GM21390 (cell line): ENCODE results near the gene TATDN2.
"Not testable (repeated sequence)": the region's sequence is repeated elsewhere in the genome, so short reads cannot be mapped to it uniquely, and the experiment has no call there.

Experiments
- ATAC-seq: cut with Tn5 transposase; IDR thresholded peaks from one replicate; pipeline ENCODE4 v1.9.1; 2021; ENCODE audit not compliant: unreplicated experiment

Gene TATDN2

GRCh38 chr3:10289787-10290355 is 41.6 kb downstream of the TATDN2 start:
- no peak for ATAC-seq

DNA sequence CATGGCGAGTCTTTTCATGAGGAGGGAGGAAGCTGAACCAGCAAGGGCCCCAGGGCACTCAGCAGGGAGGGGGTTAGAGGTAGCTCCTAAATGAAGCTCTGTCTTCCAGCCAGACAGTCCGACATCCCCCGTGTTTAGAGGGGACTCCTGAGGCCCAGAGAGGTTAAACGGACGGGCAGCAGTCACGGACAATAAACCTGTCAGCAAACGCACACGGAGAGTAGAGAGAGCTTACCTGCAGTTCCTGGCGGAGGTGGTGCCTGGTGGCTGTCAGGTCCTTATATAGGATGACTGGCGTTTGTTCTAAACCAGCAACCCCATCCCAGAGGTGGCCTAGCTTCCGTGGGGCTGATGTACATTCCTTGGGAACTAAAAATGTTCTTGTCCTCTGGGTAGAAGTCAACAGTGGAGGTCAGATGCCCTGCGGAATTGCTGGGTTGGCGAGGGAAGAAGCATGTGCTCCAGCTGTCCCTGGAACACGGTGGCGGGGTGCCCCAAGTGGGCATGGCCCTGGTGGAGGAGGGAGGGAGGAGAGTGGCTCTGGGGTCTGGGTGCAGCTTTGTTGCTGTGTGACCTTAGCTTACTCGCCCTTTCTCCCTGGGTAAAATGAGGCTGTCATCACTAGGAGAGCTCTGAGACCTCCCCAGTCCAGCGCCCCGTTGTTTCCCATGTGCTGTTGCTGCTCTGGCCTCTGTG is 42.4 kb downstream of the TATDN2 start:
- ATAC-seq = no peak

GRCh38 chr3:10291641-10292040 is 43.4 kb downstream of the TATDN2 start:
- no peak for ATAC-seq

DNA sequence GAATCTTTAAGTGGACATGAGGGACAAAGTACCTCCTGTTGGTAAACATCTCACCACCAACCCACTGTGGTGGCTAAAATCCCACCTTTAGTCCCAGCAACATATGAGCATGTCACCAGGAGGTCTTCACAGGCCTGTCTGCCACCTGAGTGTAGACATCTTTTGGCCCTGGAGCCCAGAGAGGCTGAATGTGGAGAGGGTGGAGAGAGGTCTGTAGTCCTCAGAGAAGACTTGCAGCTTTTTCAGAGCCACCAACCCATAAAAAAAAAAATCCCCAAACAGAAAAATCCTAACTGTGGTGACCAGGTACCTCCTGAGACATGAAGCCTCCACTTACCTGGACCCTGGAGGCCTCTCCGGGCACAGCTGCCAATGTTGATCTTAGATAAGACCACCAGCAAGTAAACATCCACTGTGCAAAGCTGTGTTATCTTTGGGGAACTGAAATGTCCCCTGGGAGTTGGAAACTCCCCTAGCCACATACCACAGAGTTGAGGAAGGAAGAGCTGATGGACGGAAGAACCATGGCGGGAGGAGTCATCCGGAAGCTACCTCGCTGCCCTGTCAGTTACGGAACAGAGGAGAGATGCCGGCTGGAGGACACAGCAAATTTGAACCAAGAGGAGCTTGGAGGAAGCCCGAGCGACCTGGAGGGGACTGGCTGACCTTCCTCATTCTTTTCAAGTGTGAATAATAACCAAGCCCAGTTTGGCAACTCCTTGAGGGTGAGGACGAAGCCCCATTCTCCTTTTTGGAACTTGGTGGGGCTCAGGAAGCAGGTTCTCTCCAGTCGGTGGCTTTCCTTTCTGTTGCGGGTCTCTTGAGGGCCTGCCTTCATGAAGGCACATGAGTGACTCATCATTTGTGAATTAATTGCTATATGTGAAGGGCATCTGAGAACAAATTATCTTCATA is 44.5 kb downstream of the TATDN2 start, which contains the start of gene GHRL:
Gene GHRL (minus strand): TSS at position 443 of the 915 bp plus-strand sequence. CDS start 2,767 bp downstream, outside the sequence.
- peak; percentile 67 for ATAC-seq

DNA sequence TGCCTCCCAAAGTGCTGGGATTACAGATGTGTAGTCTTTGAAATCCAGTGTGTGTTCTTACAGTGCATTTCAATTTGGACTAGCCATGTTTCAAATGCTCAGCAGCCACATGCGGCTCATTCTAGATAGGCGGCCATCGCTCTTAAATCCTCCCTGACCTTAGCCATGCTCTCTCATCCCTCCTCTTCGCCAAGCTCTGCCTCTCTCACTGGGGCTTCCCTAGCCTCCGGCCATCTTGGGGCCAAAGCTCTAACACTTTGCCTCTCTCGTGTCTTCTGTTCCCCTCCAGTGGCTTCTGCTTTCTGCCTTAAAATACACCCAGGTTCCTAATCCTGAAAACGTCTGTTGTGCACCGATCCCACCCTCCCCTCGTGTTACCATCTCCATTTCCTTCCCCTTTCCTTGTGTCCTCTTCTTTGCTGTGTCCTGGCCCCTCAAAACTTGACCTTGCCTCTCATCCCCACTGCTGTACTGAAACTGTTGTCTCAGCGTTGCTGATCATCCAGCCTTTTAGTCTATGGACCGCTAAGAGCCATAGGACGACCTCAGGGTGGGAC is 45.8 kb downstream of the TATDN2 start:
- ATAC-seq = no peak

- ATAC-seq = not testable (repeated sequence)
Measured at GRCh38 chr3:10298064-10298463, 49.8 kb downstream of the TATDN2 start.

- ATAC-seq = no peak
Measured at GRCh38 chr3:10299175-10299574, 50.9 kb downstream of the TATDN2 start.

GRCh38 chr3:10299679-10300078 is 51.4 kb downstream of the TATDN2 start:
- ATAC-seq = no peak

- no peak for ATAC-seq
Measured at GRCh38 chr3:10300087-10300486, 51.8 kb downstream of the TATDN2 start.

DNA sequence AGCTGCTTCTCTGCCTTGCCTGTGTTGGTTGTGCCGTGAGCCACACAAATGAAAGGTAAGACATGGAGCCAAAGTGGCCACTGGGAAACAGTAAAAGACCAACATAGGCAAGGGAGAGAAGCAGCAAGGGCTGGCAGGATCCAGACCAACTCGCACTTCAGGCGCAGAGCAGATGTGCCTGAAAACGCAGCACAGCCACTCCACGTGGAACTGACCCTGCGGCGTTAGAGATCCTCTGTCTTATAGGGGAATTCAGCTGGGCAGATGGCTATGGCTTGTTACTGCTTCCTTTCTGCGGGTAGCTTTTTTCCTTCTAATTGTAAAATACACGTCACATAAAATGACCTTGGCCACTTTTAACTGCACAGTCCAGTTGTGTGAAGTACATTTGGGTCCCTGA is 54.8 kb downstream of the TATDN2 start:
- ATAC-seq = no peak

DNA sequence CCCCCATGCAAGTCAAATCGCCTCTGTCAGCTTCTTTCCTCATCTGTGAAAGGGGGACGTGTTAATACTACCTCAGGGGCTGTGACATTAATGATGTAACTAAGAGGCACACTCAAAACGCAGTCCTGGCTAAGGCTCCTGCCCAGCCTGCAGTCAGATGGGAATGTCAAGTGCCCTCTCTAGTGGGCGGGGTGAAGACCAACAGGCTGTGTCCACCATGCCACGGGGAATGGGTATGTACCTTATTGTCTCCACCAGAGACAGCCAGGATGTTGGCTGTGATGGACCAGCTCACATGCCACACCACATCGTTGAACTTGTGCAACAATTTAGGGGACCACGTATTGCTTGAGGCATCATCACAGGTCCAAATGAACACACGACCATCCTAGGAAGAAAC is 55.5 kb downstream of the TATDN2 start:
- no peak for ATAC-seq

DNA sequence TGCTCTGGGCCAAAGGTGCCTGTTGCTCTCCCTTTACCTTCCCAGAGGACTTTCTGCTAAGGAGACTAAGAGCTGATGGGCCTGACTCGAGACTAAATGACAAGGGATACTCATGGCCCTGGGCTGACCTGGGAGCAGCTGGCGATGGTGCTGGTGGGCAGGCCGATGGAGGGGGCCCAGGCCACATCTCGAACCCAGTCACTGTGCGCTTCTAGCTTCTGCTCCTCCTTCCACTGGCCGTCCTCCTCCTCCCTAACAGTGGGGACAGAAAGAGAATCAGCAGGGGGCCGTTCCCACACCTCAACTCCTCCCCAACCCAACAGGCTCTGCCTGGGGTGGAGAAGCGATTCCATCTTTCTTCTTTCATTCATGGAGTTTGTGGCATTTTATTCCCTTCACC is 56.6 kb downstream of the TATDN2 start:
- no peak for ATAC-seq

GRCh38 chr3:10305331-10305902 is 57.2 kb downstream of the TATDN2 start:
- no peak for ATAC-seq

- no peak for ATAC-seq
Measured at GRCh38 chr3:10306156-10306555, 57.9 kb downstream of the TATDN2 start.

GRCh38 chr3:10308678-10309077 is 60.4 kb downstream of the TATDN2 start:
- no peak for ATAC-seq

DNA sequence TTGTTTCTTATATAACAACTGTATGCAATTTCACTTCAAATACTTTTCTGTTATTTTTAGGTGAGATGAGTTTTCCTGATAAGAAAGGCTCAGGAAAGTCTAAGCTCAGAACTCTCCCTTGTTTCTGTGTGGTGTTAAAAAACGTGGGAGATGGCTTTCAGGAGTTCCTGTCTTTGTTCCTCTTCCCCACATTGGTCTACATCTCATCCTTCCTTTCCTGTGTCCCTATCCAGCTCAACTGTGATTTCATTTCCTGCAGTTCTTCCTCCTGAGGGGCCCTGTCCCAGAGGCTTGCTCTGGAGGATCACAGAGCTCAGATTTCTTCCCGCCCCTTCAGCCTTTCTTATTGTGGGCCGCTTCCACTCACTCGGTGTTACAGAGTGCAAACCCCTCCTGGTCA is 61.5 kb downstream of the TATDN2 start:
- ATAC-seq = no peak

DNA sequence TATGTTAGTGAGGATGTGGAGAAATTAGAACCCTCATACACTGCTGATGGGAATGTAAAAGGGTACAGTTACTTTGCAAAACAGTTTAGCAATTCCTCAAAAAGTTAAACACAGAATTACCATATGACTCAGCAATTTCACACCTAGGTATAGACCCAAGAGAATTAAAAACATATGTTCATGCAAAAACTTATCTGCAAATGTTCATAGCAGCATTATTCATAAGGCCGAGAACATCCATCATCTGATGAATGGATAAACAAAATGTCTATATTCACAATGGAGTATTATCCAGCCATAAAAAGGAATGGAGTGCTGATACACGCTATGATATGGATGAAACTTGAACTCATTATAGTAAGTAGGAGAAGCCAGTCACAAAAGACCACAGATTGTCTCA is 62.3 kb downstream of the TATDN2 start:
- no peak for ATAC-seq

DNA sequence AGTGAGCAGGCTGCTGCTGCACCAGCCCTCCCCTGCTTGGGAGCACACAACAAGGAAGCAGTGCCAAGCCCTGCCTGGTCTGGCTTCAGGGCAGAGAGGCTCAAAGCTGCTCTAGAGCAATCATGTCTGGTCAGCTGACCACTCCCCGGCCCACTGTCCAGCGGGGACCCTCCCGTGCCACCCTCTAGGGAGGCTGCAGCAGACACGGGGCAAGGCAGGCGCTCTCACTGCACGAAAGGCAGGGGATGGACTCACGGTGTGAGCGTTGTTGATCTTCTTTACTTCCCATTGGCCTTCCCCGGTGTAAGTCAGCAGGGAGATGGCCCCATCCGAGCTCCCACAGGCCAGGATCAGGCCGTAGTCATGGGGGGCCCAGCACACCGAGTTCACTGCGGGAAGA is 63.5 kb downstream of the TATDN2 start:
- ATAC-seq = no peak

GRCh38 chr3:10312391-10312790 is 64.1 kb downstream of the TATDN2 start:
- ATAC-seq = no peak

DNA sequence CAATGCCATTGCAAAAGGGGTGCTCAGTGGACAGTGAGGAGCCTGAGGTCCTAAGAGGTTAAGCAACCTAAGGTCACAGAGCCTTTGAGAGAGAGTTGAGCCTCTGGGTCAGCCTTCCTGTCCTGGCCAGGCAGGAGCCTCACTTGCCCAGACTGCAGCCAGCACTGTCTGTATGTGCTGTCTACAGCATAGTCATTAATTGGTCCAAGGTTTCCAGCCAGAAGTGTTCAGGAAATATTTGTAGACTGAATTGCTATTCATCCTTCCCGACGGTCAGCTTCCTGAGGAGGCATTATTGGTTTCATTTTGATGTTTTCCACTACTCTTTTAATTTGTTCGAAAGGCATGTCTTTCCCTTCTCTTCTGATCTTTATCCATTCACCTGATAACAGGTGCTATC is 64.6 kb downstream of the TATDN2 start:
- no peak for ATAC-seq

DNA sequence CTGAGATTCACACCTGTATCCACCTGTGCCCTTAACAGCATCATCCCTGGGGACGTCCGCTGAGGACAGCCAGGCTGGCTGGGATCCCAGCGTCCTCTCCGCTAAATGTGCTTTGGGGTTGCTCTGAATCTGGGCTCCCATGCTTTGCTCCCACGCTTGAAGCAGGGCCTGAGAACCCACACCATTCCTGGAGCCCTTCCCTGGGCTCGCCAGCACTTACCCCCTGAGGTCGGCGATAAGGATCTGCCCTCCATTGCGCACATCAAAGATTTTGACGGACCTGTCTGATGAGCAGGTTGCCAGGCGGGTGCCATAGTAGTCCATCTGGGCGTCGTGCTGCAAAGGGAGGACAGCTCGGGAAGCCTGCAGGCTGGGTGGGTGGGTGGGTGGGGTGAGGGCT is 66.8 kb downstream of the TATDN2 start:
- ATAC-seq = no peak
